ENCODE measurements around the gene LRP1B.

DNA sequence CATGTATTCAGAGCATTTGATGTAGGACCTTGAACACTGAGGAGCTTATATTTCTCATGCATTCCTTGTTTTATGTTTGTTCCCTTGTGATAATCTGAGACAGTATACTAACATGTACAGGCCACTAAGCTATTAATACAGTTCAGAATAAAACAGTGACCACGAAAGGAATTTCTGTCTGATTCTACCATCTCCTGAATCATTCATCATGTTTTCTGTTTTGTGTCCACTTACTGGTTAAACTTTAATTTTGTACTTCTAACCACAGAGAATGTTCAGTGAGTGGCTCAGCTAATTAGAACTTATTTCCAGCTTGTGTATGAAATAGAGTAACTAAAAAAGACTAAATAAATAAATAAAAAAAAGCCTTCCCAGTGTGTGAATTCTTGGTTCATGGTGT is 110.4 kb downstream of the LRP1B start:
- no peak for TF ChIP-seq GLIS3 (CRISPR knock-in tag; IDR thresholded peaks at IDR 0.05)
- TF ChIP-seq ZC3H10 (CRISPR knock-in tag; IDR thresholded peaks at IDR 0.05), result no peak

All from SK-N-SH treated with all-trans-retinoic acid at 6 μM for 48 hours (cell line).